PC-9 (cell line): ENCODE measurements around the gene CCL8. TPM values are rescaled to one million over a fixed set of nuclear protein-coding genes. Genes with fewer than 3 reads are reported as not detected.

Source experiments
- BruUV-seq: library from RNA; stranded (reverse); fragments of 400-500 nt; replicated peaks from 2 replicates; lab custom pipeline; 2021; lab: Mats Ljungman, UMichigan
- CTCF ChIA-PET: fragments of 300-600 bp; sonication (Branson Sonifier 250); formaldehyde crosslinking; loops from one replicate; lab custom pipeline; 2022; ENCODE audit warnings: antibody characterized with exemption; lab: Charles Lee
- POLR2A ChIA-PET: fragments of 300-600 bp; sonication (Branson Sonifier 250); formaldehyde crosslinking; loops from one replicate; lab custom pipeline; 2022; ENCODE audit warnings: antibody characterized with exemption; ENCODE audit not compliant: unreplicated experiment; lab: Charles Lee
- DNase-seq, 2 experiments: peaks; one replicate each; pipeline versions ENCODE4 v3.0.0 to v3.0.0-alpha.2; 2015 to 2022; ENCODE audit warnings: mixed read lengths in 1 of 2
- H2AFZ ChIP-seq: fragments of 200-600 bp; sonication (generic); 2 replicates; pipeline ENCODE4 v1.8.1; 2017; ENCODE audit warnings: antibody characterized with exemption
- H3F3A ChIP-seq: fragments of 200-600 bp; sonication (generic); 2 replicates; pipeline ENCODE4 v1.8.1; 2017; ENCODE audit warnings: antibody characterized with exemption, mild to moderate bottlenecking, low read depth; ENCODE audit not compliant: insufficient read depth
- H3K27ac ChIP-seq: fragments of 200-600 bp; sonication (generic); 2 replicates; pipeline ENCODE4 v1.6.1; 2016; ENCODE audit warnings: mixed run types
- H3K27me3 ChIP-seq: fragments of 200-600 bp; sonication (generic); 2 replicates; pipeline ENCODE4 v1.6.1; 2016; ENCODE audit warnings: low read depth, mixed run types; ENCODE audit not compliant: insufficient read depth
- H3K36me3 ChIP-seq: fragments of 200-600 bp; sonication (generic); 2 replicates; pipeline ENCODE4 v1.6.1; 2016; ENCODE audit warnings: low read depth, mixed run types
- H3K4me1 ChIP-seq: fragments of 200-600 bp; sonication (generic); replicated peaks from 2 replicates; pipeline ENCODE4 v1.6.1; 2016; ENCODE audit warnings: mixed run types; ENCODE audit not compliant: insufficient read depth
- H3K4me2 ChIP-seq: fragments of 200-600 bp; sonication (generic); 2 replicates; pipeline ENCODE4 v1.6.1; 2017; ENCODE audit warnings: mixed run types
- H3K4me3 ChIP-seq: fragments of 200-600 bp; sonication (generic); 2 replicates; pipeline ENCODE4 v1.6.1; 2016; ENCODE audit warnings: mixed run types
- H3K79me2 ChIP-seq: fragments of 200-600 bp; sonication (generic); 2 replicates; pipeline ENCODE4 v1.6.1; 2017; ENCODE audit warnings: low read depth, mixed run types
- H3K9me2 ChIP-seq: fragments of 200-600 bp; sonication (generic); 2 replicates; pipeline ENCODE4 v1.8.1; 2017; ENCODE audit warnings: mild to moderate bottlenecking; ENCODE audit not compliant: insufficient read depth
- H3K9me3 ChIP-seq: fragments of 200-600 bp; sonication (generic); 2 replicates; pipeline ENCODE4 v1.8.1; 2016; ENCODE audit warnings: low read depth; ENCODE audit not compliant: insufficient read depth
- H4K20me1 ChIP-seq: fragments of 200-600 bp; sonication (generic); 2 replicates; pipeline ENCODE4 v1.8.1; 2017; ENCODE audit not compliant: insufficient read depth
- EZH2 ChIP-seq: fragments of 200-600 bp; sonication (generic); IDR thresholded peaks from 2 replicates; pipeline ENCODE4 v1.8.0; 2017; ENCODE audit warnings: antibody characterized with exemption, low read depth
- intact Hi-C: fragments of 100-400 bp; cut with micrococcal nuclease; formaldehyde crosslinking; loops from one replicate; pipeline ENCODE4 v1.10.0; 2022; ENCODE audit not compliant: unreplicated experiment
- total RNA-seq: library from RNA; stranded (reverse); gene quantifications from 2 replicates; pipeline ENCODE4 v1.2.3, GENCODE V29; 2021
- TF ChIP-seq, protein P1 (sequence below): fragments of 200-600 bp; sonication (generic); conservative IDR thresholded peaks from 2 replicates; pipeline ENCODE4 v1.6.1; 2017; ENCODE audit warnings: mixed run types, antibody characterized with exemption, mild to moderate bottlenecking, moderate library complexity

The CCL8 gene
- total RNA-seq, 1 experiment from 2014 or later, result not detected

- Histone ChIP-seq H3K36me3 (no peaks in the 10 kb centered on the region), H3K27ac (no peak overlapping the region), H3K9me3 (no peaks in the 10 kb centered on the region), H3K79me2 (no peaks in the 10 kb centered on the region), H4K20me1 (no peaks in the 10 kb centered on the region), H2AFZ (no peak overlapping the region), H3K27me3 (no peaks in the 10 kb centered on the region), H3K4me1 (no peaks in the 10 kb centered on the region), H3F3A (no peaks in the 10 kb centered on the region), H3K4me3 (no peak overlapping the region), H3K9me2 (no peaks in the 10 kb centered on the region), H3K4me2 (no peak overlapping the region)
- BruUV-seq, result no TSS peak
- ChIA-PET CTCF (no interaction called here), POLR2A (no interaction called here)
- DNase-seq, result no peak
- TF ChIP-seq, protein P1, sequence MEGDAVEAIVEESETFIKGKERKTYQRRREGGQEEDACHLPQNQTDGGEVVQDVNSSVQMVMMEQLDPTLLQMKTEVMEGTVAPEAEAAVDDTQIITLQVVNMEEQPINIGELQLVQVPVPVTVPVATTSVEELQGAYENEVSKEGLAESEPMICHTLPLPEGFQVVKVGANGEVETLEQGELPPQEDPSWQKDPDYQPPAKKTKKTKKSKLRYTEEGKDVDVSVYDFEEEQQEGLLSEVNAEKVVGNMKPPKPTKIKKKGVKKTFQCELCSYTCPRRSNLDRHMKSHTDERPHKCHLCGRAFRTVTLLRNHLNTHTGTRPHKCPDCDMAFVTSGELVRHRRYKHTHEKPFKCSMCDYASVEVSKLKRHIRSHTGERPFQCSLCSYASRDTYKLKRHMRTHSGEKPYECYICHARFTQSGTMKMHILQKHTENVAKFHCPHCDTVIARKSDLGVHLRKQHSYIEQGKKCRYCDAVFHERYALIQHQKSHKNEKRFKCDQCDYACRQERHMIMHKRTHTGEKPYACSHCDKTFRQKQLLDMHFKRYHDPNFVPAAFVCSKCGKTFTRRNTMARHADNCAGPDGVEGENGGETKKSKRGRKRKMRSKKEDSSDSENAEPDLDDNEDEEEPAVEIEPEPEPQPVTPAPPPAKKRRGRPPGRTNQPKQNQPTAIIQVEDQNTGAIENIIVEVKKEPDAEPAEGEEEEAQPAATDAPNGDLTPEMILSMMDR, result no peak
- TF ChIP-seq EZH2, result no peak
- intact Hi-C loops, result no loop called here
These were observed 31.4 kb upstream of the CCL8 start for GRCh38 chr17:34287875-34288274.

GRCh38 chr17:34290586-34290985 lies 28.6 kb upstream of the CCL8 start:
- Histone ChIP-seq H2AFZ (no peak overlapping the region), H3K4me3 (no peak overlapping the region), H3K4me1 (no peaks in the 10 kb centered on the region), H3K27ac (no peak overlapping the region), H3K79me2 (no peaks in the 10 kb centered on the region), H3K36me3 (no peaks in the 10 kb centered on the region), H3K4me2 (no peak overlapping the region), H4K20me1 (no peaks in the 10 kb centered on the region), H3K9me2 (no peaks in the 10 kb centered on the region), H3K9me3 (no peaks in the 10 kb centered on the region), H3K27me3 (no peaks in the 10 kb centered on the region), H3F3A (no peaks in the 10 kb centered on the region)
- DNase-seq, result no peak
- intact Hi-C loops, result no loop called here
- TF ChIP-seq, protein P1, result no peak
- TF ChIP-seq EZH2, result no peak
- no TSS peak for BruUV-seq
- POLR2A ChIA-PET, result no interaction called here
- CTCF ChIA-PET, result no interaction called here

DNA sequence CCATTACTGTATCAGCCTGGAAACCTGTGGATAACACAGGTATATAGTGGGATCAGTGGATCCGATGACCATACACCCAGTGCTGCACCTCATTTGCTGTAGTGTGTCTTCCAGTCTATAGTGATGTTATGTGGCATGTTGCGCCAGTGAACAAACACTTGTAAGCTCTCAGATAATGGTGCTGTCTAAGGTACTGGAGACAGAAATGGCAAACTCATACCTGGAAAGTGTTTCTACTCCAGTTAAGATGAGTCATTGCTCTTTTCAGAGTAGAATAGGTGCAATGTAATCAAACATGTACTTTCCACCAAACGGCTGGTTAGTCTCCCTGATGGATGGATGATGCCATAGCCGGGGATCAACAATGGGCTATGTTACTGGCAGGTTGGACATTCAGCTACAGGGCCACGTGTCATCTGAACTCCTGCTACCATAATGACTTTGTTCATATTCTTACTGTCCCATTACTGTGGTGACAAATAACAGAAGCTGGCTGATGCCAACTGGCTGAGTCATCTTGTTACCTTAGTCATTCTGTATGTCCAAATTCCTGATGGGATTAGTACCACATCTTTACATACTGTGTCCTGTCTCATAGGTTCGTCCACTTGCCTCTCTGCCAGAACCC lies 27.4 kb upstream of the CCL8 start:
- no TSS peak for BruUV-seq
- Histone ChIP-seq H3K4me2 (no peak overlapping the region), H3K27ac (no peak overlapping the region), H4K20me1 (no peaks in the 10 kb centered on the region), H3K79me2 (no peaks in the 10 kb centered on the region), H3K9me3 (no peaks in the 10 kb centered on the region), H2AFZ (no peak overlapping the region), H3K27me3 (no peaks in the 10 kb centered on the region), H3K4me3 (no peak overlapping the region), H3K4me1 (no peaks in the 10 kb centered on the region), H3K36me3 (no peaks in the 10 kb centered on the region), H3F3A (no peaks in the 10 kb centered on the region), H3K9me2 (no peaks in the 10 kb centered on the region)
- no peak for DNase-seq
- intact Hi-C loops, result no loop called here
- TF ChIP-seq EZH2, result no peak
- ChIA-PET CTCF (no interaction called here), POLR2A (no interaction called here)

DNA sequence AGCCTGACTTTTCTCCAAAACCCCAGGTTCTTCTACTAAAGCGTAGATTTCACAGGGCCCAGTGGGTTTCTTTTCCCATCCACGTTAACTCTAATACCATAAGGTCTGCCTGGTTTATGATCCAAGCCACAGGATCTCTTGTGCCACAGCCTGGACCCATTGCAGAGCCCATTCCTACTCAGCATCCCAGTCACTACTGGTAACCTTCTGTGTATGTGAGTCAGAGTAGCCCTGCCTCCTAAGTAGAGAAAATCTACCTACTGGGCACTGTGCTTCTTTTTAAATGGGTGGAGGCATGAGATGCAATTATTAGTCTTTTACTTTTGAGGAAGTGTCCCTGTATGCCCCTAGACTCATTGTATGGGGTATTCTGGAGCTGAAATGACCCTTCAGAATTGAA lies 20.2 kb upstream of the CCL8 start:
- Histone ChIP-seq H3F3A (no peaks in the 10 kb centered on the region), H3K9me2 (no peaks in the 10 kb centered on the region), H3K4me1 (no peaks in the 10 kb centered on the region), H4K20me1 (no peaks in the 10 kb centered on the region), H3K4me3 (no peak overlapping the region), H3K4me2 (no peak overlapping the region), H3K36me3 (no peaks in the 10 kb centered on the region), H3K27me3 (peaks cover 25% of the 10 kb centered on the region), H3K79me2 (no peaks in the 10 kb centered on the region), H2AFZ (no peak overlapping the region), H3K9me3 (no peaks in the 10 kb centered on the region), H3K27ac (no peak overlapping the region)
- BruUV-seq, result no TSS peak
- intact Hi-C loops, result no loop called here
- CTCF ChIA-PET, result no interaction called here
- POLR2A ChIA-PET, result no interaction called here
- no peak for DNase-seq
- TF ChIP-seq EZH2, result no peak
- TF ChIP-seq, protein P1, result no peak
